ENCODE data around the gene CLIP1.

CLIP1 gene

DNA sequence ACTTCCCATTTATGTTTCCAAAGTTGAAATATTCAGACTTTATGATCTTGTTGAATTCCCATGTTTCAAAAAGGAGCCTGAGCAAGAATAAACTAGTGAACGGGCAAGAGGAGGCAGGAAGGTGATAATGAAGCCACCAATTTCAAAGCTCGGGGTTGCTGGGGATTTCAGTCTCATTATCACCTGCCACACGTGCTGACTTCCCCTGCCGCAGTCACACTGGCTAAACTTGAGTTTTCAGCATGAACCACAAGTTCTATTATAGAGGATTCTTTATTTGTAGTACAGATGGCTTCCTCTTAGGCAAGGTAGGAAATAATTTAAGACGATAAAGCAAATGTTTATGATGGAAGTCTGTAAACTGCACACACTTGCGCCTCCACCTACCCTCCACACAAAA, 178.5 kb downstream of the CLIP1 start:
- peak; percentile 43 for DNase-seq

DNA sequence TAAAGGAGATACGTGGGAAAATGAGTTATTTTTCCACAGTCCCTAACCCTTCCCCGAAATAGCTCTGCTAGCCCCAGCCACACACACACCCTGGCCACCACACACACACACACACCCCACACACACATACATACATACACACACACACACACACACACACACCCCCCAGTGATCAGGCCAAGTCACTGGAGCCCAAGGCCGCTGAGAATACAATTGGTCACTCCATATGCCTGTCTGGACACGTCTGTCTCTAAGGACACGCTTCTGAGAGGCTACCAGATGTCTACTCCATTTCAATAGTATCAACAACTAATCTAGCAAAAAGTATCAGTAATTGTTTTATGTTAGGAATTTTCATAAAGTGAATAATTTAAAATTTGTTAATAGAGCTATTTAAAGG, 183.6 kb downstream of the CLIP1 start:
- DNase-seq: no peak

DNA sequence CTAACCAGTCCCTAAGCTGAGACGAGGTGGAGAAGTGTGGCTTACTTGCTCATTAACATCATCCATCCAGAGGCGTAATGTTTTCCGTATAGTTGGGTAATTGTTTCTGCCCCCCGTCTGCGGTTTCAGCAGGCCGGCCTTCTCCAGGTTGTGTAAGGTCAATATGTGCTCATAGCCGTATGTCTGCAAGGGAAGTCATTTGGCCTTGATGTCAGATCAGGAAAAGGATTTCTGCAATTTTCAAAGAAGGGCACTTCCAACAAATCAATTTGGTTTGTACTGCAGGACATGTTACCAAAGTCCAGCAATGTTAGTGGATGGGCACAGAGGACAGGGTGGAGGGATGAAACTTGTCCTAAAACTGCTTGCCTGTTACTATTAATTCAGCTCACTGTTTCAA, 186.7 kb downstream of the CLIP1 start:
- DNase-seq: no peak

DNA sequence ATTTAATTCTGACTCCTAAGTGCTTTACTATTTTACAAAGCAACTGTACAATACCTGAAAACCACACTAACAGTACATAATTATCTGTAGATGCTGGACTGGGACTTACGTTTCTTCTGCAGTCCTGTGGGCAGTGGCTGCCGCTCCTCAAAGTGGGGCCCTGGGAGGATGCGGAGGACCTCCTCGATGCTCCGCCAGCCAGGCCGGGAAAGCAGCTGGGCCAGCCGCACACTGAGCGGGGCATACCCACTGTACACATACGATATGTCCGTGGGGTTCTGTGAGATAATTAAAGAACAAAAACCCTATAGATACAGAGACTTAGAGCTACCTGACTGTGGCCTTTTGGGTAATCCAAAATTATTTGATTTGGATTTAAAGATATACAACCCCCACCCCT, 189.8 kb downstream of the CLIP1 start:
- DNase-seq: no peak

DNA sequence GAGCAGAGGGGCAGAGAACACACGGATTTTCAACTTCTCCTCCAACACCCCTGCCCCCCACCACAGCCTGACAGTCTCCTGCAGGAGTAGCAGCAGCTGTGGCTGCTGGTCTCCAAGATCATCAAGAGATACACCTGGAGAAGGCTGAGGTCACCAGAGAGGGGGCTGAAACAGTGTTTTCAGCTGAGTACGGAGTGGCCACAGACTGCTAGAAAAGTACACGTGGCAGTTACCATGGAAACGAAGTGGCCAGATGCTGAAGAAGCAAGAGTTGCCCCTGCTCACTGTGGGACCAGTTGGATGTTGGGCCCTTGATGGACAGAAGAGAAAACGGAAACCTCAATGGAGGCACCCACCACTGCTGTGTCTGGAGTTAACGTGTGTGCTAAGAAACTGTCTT, 191.7 kb downstream of the CLIP1 start:
- DNase-seq: no peak

DNA sequence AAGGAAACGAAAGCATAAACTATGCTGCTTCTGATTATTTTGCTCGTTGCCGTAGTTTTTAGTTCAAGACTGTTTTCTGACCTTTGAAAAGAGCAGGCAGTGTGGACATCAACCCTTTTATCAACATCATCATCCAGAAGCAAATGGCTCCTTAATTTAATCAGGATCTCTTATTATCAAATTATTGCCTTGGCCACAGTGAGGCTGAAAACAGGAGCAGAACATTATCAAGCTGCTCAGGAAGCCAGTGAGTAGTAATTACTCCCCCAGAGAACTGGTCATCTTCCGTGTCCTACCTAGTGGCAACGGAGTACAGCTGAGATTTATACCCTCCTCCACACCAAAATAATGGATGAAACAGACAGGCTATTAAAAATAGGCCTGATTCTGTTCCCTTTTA, 194.4 kb downstream of the CLIP1 start:
- no peak for DNase-seq

DNA sequence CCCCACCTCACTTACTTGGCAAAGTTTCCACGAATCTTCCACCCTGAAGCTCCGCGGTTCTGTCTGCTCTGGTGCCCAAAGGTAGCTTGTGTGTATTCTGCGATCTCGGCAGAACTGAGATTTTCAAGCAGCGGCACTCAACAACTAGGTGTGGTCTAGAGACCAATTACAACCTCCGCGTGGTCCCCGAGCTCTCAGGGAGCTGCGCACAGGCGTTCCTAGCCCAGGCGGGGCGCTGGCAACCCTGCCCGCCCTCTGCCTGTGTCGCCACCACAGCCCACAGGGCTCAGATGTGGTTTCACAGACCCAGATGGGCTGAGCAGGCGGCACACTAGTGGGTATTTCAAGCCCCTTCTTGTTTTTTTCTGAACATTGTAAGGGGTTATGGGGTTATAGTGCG, 195.1 kb downstream of the CLIP1 start:
- DNase-seq: peak; percentile 82

DNA sequence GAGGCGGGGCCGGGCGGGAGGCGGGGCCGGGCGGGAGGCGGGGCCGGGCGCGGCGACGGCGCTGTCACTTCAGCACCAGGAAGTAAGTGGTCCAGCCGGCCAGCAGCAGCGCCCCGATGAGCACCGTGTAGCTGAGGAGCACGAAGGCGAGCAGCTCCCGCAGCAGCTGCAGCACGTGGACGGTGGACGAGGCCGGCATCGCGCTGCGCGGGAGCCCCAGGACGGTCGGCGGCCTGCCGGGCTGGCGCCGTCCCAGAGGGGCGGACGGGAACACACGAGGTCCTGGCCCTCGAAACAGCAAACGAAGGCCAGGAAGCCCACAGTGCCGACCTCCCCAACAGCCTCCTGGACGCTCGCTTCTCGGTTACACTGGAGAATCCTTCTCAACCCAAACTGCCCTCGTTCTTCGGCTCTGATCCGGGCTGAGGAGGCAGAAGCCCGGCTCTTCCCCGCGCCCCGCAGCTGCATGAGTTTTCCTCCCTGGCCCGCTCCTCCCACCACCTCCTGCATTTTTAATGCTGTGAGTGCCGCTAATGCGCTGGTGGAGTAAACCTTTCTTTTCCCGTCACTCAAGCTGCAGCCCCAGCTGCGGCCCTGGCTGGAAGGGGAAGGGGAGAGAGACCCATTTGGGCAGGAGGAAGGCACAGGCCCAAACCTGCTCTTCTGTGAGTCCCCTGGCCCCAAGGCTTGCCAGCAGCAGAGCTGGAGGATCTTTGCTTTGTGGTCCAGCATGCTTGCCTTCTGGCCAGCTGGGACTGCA, 195.9 kb downstream of the CLIP1 start:
- DNase-seq: no peak

DNA sequence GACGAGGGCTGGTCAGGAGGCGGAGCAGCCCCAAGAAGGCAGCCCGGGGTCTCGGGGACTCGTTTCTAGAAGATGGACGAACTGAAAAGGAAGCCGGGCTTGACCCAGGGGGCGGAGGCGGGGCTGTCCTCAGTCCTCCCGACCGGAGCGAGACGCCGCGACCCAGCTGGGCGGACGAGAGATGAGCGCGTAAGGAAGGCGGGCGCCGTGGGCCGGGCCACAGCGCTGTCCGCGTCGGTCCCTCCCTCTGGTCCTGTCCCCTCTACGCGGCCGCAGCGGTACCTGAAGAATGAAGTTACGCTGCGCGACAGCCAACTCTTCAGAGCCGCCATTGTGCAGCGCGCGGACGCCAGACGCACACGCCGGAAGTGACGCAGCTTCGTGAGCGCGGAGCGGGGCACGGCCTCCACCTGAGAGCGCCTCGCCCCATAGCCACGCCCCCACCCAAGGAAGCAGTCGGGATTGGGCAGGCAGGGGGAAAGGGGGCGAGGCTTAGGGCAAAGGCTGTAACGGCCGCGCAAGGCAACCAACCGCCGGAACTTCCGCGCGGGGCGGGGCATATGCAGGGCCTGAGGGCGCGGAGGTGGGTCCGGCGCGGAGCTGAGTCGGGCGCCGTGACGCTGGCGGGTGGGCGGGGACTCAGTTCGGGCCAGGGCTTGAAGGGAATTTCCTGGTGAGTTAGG, 196.6 kb downstream of the CLIP1 start, which contains the start of gene DIABLO:
TSS of gene DIABLO (minus strand) at position 370 of the 683 bp plus-strand sequence. CDS start at position 332, 38 bp downstream.
- peak; percentile 100 for DNase-seq
